Smooth muscle cell (in vitro differentiated cells): Measurements from ENCODE around the gene FAM241B. TPM values are rescaled to one million over a fixed set of nuclear protein-coding genes. Genes with fewer than 3 reads are reported as not detected.

ENCODE experiments used
- DNase-seq: peaks from one replicate; lab custom pipeline; 2025; ENCODE audit not compliant: unreplicated experiment; lab: John Stamatoyannopoulos, UW
- H2AFZ ChIP-seq: fragments of 200-600 bp; sonication (generic); 2 replicates; pipeline ENCODE4 v1.6.0; 2016; ENCODE audit warnings: antibody characterized with exemption, low read depth, mild to moderate bottlenecking
- H3F3A ChIP-seq: fragments of 200-600 bp; sonication (generic); 2 replicates; pipeline ENCODE4 v1.6.0; 2017; ENCODE audit warnings: antibody characterized with exemption, low read depth
- H3K27ac ChIP-seq: fragments of 200-600 bp; sonication (generic); 2 replicates; pipeline ENCODE4 v1.5.1; 2016; ENCODE audit warnings: low read depth, mild to moderate bottlenecking
- H3K27me3 ChIP-seq: fragments of 200-600 bp; sonication (generic); 2 replicates; pipeline ENCODE4 v1.6.1; 2016; ENCODE audit warnings: low read depth, mild to moderate bottlenecking
- H3K36me3 ChIP-seq: fragments of 200-600 bp; sonication (generic); 2 replicates; pipeline ENCODE4 v1.5.1; 2016; ENCODE audit warnings: low read depth
- H3K4me1 ChIP-seq: fragments of 200-600 bp; sonication (generic); 2 replicates; pipeline ENCODE4 v1.5.1; 2016; ENCODE audit warnings: low read depth
- H3K4me2 ChIP-seq: fragments of 200-600 bp; sonication (generic); 2 replicates; pipeline ENCODE4 v1.6.0; 2016; ENCODE audit warnings: mild to moderate bottlenecking
- H3K4me3 ChIP-seq: fragments of 200-600 bp; sonication (generic); 2 replicates; pipeline ENCODE4 v1.5.1; 2016; ENCODE audit warnings: mild to moderate bottlenecking
- H3K79me2 ChIP-seq: fragments of 200-600 bp; sonication (generic); 2 replicates; pipeline ENCODE4 v1.6.0; 2016; ENCODE audit warnings: low read depth, mild to moderate bottlenecking
- H3K9ac ChIP-seq: fragments of 200-600 bp; sonication (generic); 2 replicates; pipeline ENCODE4 v1.6.0; 2016; ENCODE audit warnings: low read depth
- H3K9me3 ChIP-seq: fragments of 200-600 bp; sonication (generic); replicated peaks from 2 replicates; pipeline ENCODE4 v1.5.1; 2016; ENCODE audit warnings: low read depth
- H4K20me1 ChIP-seq: fragments of 200-600 bp; sonication (generic); 2 replicates; pipeline ENCODE4 v1.6.0; 2016; ENCODE audit warnings: low read depth
- CTCF ChIP-seq: fragments of 200-600 bp; sonication (generic); IDR thresholded peaks from 2 replicates; pipeline ENCODE4 v1.5.1; 2017; ENCODE audit warnings: borderline replicate concordance, mild to moderate bottlenecking, antibody characterized with exemption; ENCODE audit not compliant: insufficient read depth, poor library complexity, severe bottlenecking
- WGBS: methylation state at CpG from one replicate; pipeline ENCODE4 v1.1.7; 2016; ENCODE audit warnings: low lambda C conversion rate; 5-methylcytosine and 5-hydroxymethylcytosine counted together
- polyA plus RNA-seq: library from polyadenylated mRNA; unstranded; fragments of >200 nt; fragmentation: Nextera tagmentation; extraction: Ambion mirVana; gene quantifications from 2 replicates; pipeline ENCODE4 v1.2.1, GENCODE V29; 2016
- total RNA-seq: library from RNA; depleted of rRNA; stranded (reverse); fragments of >200 nt; gene quantifications from 2 replicates; pipeline ENCODE4 v1.2.3, GENCODE V29; 2014

The FAM241B gene
- total and polyA plus RNA-seq, 2 experiments from 2014 or later: 4.1 to 8.0 TPM

- Histone ChIP-seq H3K27ac (no peak overlapping the region), H3K27me3 (peaks cover 7% of the 10 kb centered on the region), H3K9me3 (no peaks in the 10 kb centered on the region), H3K79me2 (no peaks in the 10 kb centered on the region), H3K4me1 (peaks cover 6% of the 10 kb centered on the region), H3K9ac (no peak overlapping the region), H3K4me3 (no peak overlapping the region), H3K36me3 (no peaks in the 10 kb centered on the region), H3F3A (no peaks in the 10 kb centered on the region), H3K4me2 (no peak overlapping the region), H2AFZ (no peak overlapping the region), H4K20me1 (no peaks in the 10 kb centered on the region)
- no peak for DNase-seq
- TF ChIP-seq CTCF: no peak
- WGBS: 82% methylated on average over 12 of the region's 12 CpGs
Observed at GRCh38 chr10:69641261-69641980, 11.4 kb downstream of the FAM241B start.

- Histone ChIP-seq H3K36me3 (no peaks in the 10 kb centered on the region), H3K4me3 (no peak overlapping the region), H3K27ac (no peak overlapping the region), H3K9ac (no peak overlapping the region), H3K27me3 (peaks cover 7% of the 10 kb centered on the region), H3F3A (no peaks in the 10 kb centered on the region), H3K4me2 (no peak overlapping the region), H4K20me1 (no peaks in the 10 kb centered on the region), H3K9me3 (no peaks in the 10 kb centered on the region), H2AFZ (no peak overlapping the region), H3K4me1 (peaks cover 7% of the 10 kb centered on the region), H3K79me2 (no peaks in the 10 kb centered on the region)
- WGBS: 80% methylated on average over 5 of the region's 5 CpGs
- no peak for TF ChIP-seq CTCF
- no peak for DNase-seq
Observed at GRCh38 chr10:69642747-69643146, 12.7 kb downstream of the FAM241B start.

GRCh38 chr10:69643779-69644657 is 14.0 kb downstream of the FAM241B start:
- Histone ChIP-seq H3K9ac (no peak overlapping the region), H3K9me3 (no peaks in the 10 kb centered on the region), H4K20me1 (no peaks in the 10 kb centered on the region), H3K36me3 (no peaks in the 10 kb centered on the region), H3K27me3 (peaks cover 7% of the 10 kb centered on the region), H2AFZ (no peak overlapping the region), H3K79me2 (no peaks in the 10 kb centered on the region), H3K27ac (no peak overlapping the region), H3K4me2 (no peak overlapping the region), H3F3A (no peaks in the 10 kb centered on the region), H3K4me1 (peaks cover 7% of the 10 kb centered on the region), H3K4me3 (no peak overlapping the region)
- 75% methylated on average over 16 of the region's 16 CpGs for WGBS
- DNase-seq: no peak
- no peak for TF ChIP-seq CTCF
